ENCODE measurements around the gene HOXC12.

HOXC12 gene

GRCh38 chr12:53931844-53932581 lies 22.7 kb upstream of the HOXC12 start:
- Histone ChIP-seq H3K4me2 (no peak overlapping the region), H3K27me3 (peaks cover 100% of the 10 kb centered on the region), H4K20me1 (peaks cover 87% of the 10 kb centered on the region), H3K9ac (no peak overlapping the region), H3K36me3 (no peaks in the 10 kb centered on the region), H3K4me1 (no peaks in the 10 kb centered on the region), H3K4me3 (no peak overlapping the region), H3K27ac (no peak overlapping the region), H3K9me3 (peaks cover 50% of the 10 kb centered on the region)
- TF ChIP-seq Cebpa-rat (IDR thresholded peaks at IDR 0.05), result no peak

GRCh38 chr12:53932915-53933314 lies 21.8 kb upstream of the HOXC12 start:
- TF ChIP-seq Cebpa-rat (IDR thresholded peaks at IDR 0.05), result no peak
- Histone ChIP-seq H3K27ac (no peak overlapping the region), H3K27me3 (peaks cover 100% of the 10 kb centered on the region), H3K36me3 (no peaks in the 10 kb centered on the region), H3K4me3 (no peak overlapping the region), H4K20me1 (peaks cover 87% of the 10 kb centered on the region), H3K9me3 (peaks cover 43% of the 10 kb centered on the region), H3K4me2 (no peak overlapping the region), H3K9ac (no peak overlapping the region), H3K4me1 (no peaks in the 10 kb centered on the region)

GRCh38 chr12:53935383-53936341 lies 19.0 kb upstream of the HOXC12 start:
- H3K4me3 ChIP-seq, result no peak overlapping the region
- no peak overlapping the region for H3K27ac ChIP-seq
- peaks cover 100% of the 10 kb centered on the region for H3K27me3 ChIP-seq
- H3K9me3 ChIP-seq, result peaks cover 44% of the 10 kb centered on the region
- H3K4me1 ChIP-seq, result no peaks in the 10 kb centered on the region
- TF ChIP-seq Cebpa-rat (IDR thresholded peaks at IDR 0.05), result no peak
- no peaks in the 10 kb centered on the region for H3K36me3 ChIP-seq
- H3K4me2 ChIP-seq, result no peak overlapping the region
- no peak overlapping the region for H3K9ac ChIP-seq
- peaks cover 92% of the 10 kb centered on the region for H4K20me1 ChIP-seq

- TF ChIP-seq Cebpa-rat (IDR thresholded peaks at IDR 0.05), result no peak
- no peaks in the 10 kb centered on the region for H3K4me1 ChIP-seq
- no peak overlapping the region for H3K4me2 ChIP-seq
- peaks cover 100% of the 10 kb centered on the region for H3K27me3 ChIP-seq
- H3K9ac ChIP-seq, result no peak overlapping the region
- H3K36me3 ChIP-seq, result no peaks in the 10 kb centered on the region
- peaks cover 40% of the 10 kb centered on the region for H3K9me3 ChIP-seq
- H3K4me3 ChIP-seq, result no peak overlapping the region
- peaks cover 84% of the 10 kb centered on the region for H4K20me1 ChIP-seq
- H3K27ac ChIP-seq, result no peak overlapping the region
These were observed 17.6 kb upstream of the HOXC12 start for GRCh38 chr12:53937099-53937498.

- Histone ChIP-seq H3K36me3 (no peaks in the 10 kb centered on the region), H3K4me3 (no peak overlapping the region), H3K9ac (no peak overlapping the region), H3K4me2 (no peak overlapping the region), H4K20me1 (peaks cover 81% of the 10 kb centered on the region), H3K4me1 (no peaks in the 10 kb centered on the region), H3K27me3 (peaks cover 100% of the 10 kb centered on the region), H3K27ac (no peak overlapping the region), H3K9me3 (peaks cover 44% of the 10 kb centered on the region)
- no peak for TF ChIP-seq Cebpa-rat (IDR thresholded peaks at IDR 0.05)
These were observed 16.9 kb upstream of the HOXC12 start for GRCh38 chr12:53937596-53938325.

GRCh38 chr12:53938326-53939140 lies 16.2 kb upstream of the HOXC12 start, which contains the start of gene HOXC13:
HOXC13 (plus strand) TSS chr12:53938831; CDS start chr12:53938907, 76 bp downstream.
- H3K27ac ChIP-seq, result no peak within 1 kb of the TSS
- H3K4me1 ChIP-seq, result no peaks in the 10 kb centered on the region
- H3K4me2 ChIP-seq, result no peak within 1 kb of the TSS
- peaks cover 81% of the 10 kb centered on the region for H4K20me1 ChIP-seq
- H3K9me3 ChIP-seq, result peaks cover 46% of the 10 kb centered on the region
- peaks cover 100% of the 10 kb centered on the region for H3K27me3 ChIP-seq
- no peaks in the 10 kb centered on the region for H3K36me3 ChIP-seq
- H3K4me3 ChIP-seq, result no peak within 1 kb of the TSS
- H3K9ac ChIP-seq, result no peak within 1 kb of the TSS
- TF ChIP-seq Cebpa-rat (IDR thresholded peaks at IDR 0.05), result no peak

- no peak for TF ChIP-seq Cebpa-rat (IDR thresholded peaks at IDR 0.05)
- peaks cover 100% of the 10 kb centered on the region for H3K27me3 ChIP-seq
These were observed 15.3 kb upstream of the HOXC12 start for GRCh38 chr12:53939141-53940108.

GRCh38 chr12:53940443-53941014 lies 14.2 kb upstream of the HOXC12 start:
- H3K9me3 ChIP-seq, result peaks cover 55% of the 10 kb centered on the region
- H3K36me3 ChIP-seq, result no peaks in the 10 kb centered on the region
- H3K27ac ChIP-seq, result no peak overlapping the region
- no peak overlapping the region for H3K4me3 ChIP-seq
- peaks cover 81% of the 10 kb centered on the region for H4K20me1 ChIP-seq
- no peak overlapping the region for H3K4me2 ChIP-seq
- TF ChIP-seq Cebpa-rat (IDR thresholded peaks at IDR 0.05), result no peak
- H3K9ac ChIP-seq, result no peak overlapping the region
- peaks cover 100% of the 10 kb centered on the region for H3K27me3 ChIP-seq
- H3K4me1 ChIP-seq, result no peaks in the 10 kb centered on the region

More at GRCh38 chr12:53939141-53940108, 15.3 kb upstream of the HOXC12 start:
- Histone ChIP-seq H3K4me2 (no peak overlapping the region), H3K4me3 (no peak overlapping the region), H3K36me3 (no peaks in the 10 kb centered on the region), H3K27ac (no peak overlapping the region), H3K4me1 (no peaks in the 10 kb centered on the region), H3K9me3 (peaks cover 45% of the 10 kb centered on the region), H3K9ac (no peak overlapping the region), H4K20me1 (peaks cover 81% of the 10 kb centered on the region)
